GM12878 (cell line): Measurements from ENCODE around the gene PRDM7. TPM values are rescaled to one million over a fixed set of nuclear protein-coding genes. Genes with fewer than 3 reads are reported as not detected.

Experiments used
- ATAC-seq: fragments of 200-7000 bp; cut with Tn5 transposase; 3 replicates; pipeline ENCODE4 v1.9.1; 2020; ENCODE audit warnings: mild to moderate bottlenecking, moderate library complexity
- BruUV-seq: library from RNA; stranded (reverse); fragments of 400-500 nt; replicated peaks from 2 replicates; lab custom pipeline; 2021; lab: Mats Ljungman, UMichigan
- CTCF ChIA-PET: fragments of 300-600 bp; sonication (Branson Sonifier 250); formaldehyde crosslinking; extraction: SDS; loops from one replicate; lab custom pipeline; 2021; ENCODE audit warnings: inconsistent platforms; lab: Yijun Ruan, JAX
- POLR2A ChIA-PET: fragments of 350-600 bp; formaldehyde crosslinking; extraction: SDS; loops from one replicate; lab custom pipeline; 2021; ENCODE audit warnings: inconsistent platforms; lab: Charles Lee
- RAD21 ChIA-PET: fragments of 300-600 bp; sonication (Branson Sonifier 250); formaldehyde crosslinking; loops from one replicate; lab custom pipeline; 2023; ENCODE audit warnings: antibody characterized with exemption; ENCODE audit not compliant: unreplicated experiment; lab: Charles Lee
- SMC1A ChIA-PET: fragments of 300-600 bp; sonication (Branson Sonifier 250); formaldehyde crosslinking; loops from one replicate; lab custom pipeline; 2023; ENCODE audit not compliant: unreplicated experiment, uncharacterized antibody; lab: Charles Lee
- DNase-seq: peaks from one replicate; pipeline ENCODE4 v3.0.0-alpha.2; 2011; ENCODE audit warnings: low read depth, low spot score
- FAIRE-seq: peaks from 3 replicates; lab custom pipeline; 2011; peaks lifted over from hg19 to GRCh38; lab: Jason Lieb, UNC
- H2AFZ ChIP-seq: 2 replicates; pipeline ENCODE4 v1.6.0; 2011; ENCODE audit warnings: low read depth, low read length, control low read depth; ENCODE audit not compliant: control insufficient read depth
- H3K27ac ChIP-seq: 2 replicates; pipeline ENCODE4 v1.5.1; 2011; ENCODE audit warnings: control low read depth; ENCODE audit not compliant: control insufficient read depth, insufficient read depth
- H3K27me3 ChIP-seq, 2 experiments: replicated peaks in 1 of 2; 2 replicates each; pipeline versions ENCODE4 v1.6.0 to v1.6.1; 2011; ENCODE audit warnings: low read length in 1 of 2; ENCODE audit not compliant: control insufficient read depth in 2 of 2, insufficient read depth in 2 of 2
- H3K36me3 ChIP-seq, 2 experiments: 2 replicates each; pipeline ENCODE4 v1.5.1; 2011; ENCODE audit warnings: low read length in 1 of 2; ENCODE audit not compliant: control insufficient read depth in 2 of 2, insufficient read depth in 2 of 2
- H3K4me1 ChIP-seq: 2 replicates; pipeline ENCODE4 v1.6.1; 2011; ENCODE audit warnings: mild to moderate bottlenecking, low read length, moderate library complexity, mixed read lengths; ENCODE audit not compliant: control insufficient read depth, insufficient read depth
- H3K4me2 ChIP-seq: 2 replicates; pipeline ENCODE4 v1.6.0; 2011; ENCODE audit warnings: control low read depth; ENCODE audit not compliant: control insufficient read depth, insufficient read depth
- H3K4me3 ChIP-seq: fragments of 200-600 bp; sonication (generic); 2 replicates; pipeline ENCODE4 v1.5.1; 2016
- H3K79me2 ChIP-seq: 2 replicates; pipeline ENCODE4 v1.6.0; 2011; ENCODE audit warnings: low read length; ENCODE audit not compliant: control insufficient read depth, insufficient read depth
- H3K9ac ChIP-seq: 2 replicates; pipeline ENCODE4 v1.8.0; 2011; ENCODE audit warnings: low read length, control low read depth, mixed read lengths; ENCODE audit not compliant: control insufficient read depth, insufficient read depth
- H3K9me3 ChIP-seq: replicated peaks from 3 replicates; pipeline ENCODE4 v1.5.1; 2011; ENCODE audit warnings: mild to moderate bottlenecking, low read length; ENCODE audit not compliant: control insufficient read depth, insufficient read depth
- H4K20me1 ChIP-seq: 2 replicates; pipeline ENCODE4 v1.6.0; 2011; ENCODE audit not compliant: control insufficient read depth, insufficient read depth
- BACH1 ChIP-seq: fragments of 450-650 bp; IDR thresholded peaks from 2 replicates; pipeline ENCODE4 v1.6.1; 2017; ENCODE audit warnings: mild to moderate bottlenecking, borderline replicate concordance
- BRCA1 ChIP-seq: IDR thresholded peaks from 2 replicates; pipeline ENCODE4 v1.6.1; 2011; ENCODE audit warnings: low read depth, low read length, improper control_type of control experiment
- CREB1 ChIP-seq: IDR thresholded peaks from 2 replicates; pipeline ENCODE4 v1.6.1; 2012; ENCODE audit warnings: low read depth, mild to moderate bottlenecking, inconsistent platforms
- EED ChIP-seq: sonication (generic); IDR thresholded peaks from 2 replicates; pipeline ENCODE4 v1.6.1; 2016; ENCODE audit warnings: antibody characterized with exemption, low read depth
- FOS ChIP-seq: IDR thresholded peaks from 3 replicates; pipeline ENCODE4 v1.6.1; 2011; ENCODE audit warnings: borderline replicate concordance; ENCODE audit not compliant: insufficient read length; ENCODE audit errors: extremely low read depth
- HDAC6 ChIP-seq: fragments of 200-600 bp; sonication (generic); IDR thresholded peaks from one replicate; pipeline ENCODE4 v1.8.0; 2017; ENCODE audit warnings: antibody characterized with exemption; ENCODE audit not compliant: unreplicated experiment
- KAT2A ChIP-seq: conservative IDR thresholded peaks from 2 replicates; pipeline ENCODE4 v1.6.1; 2011; ENCODE audit warnings: low read depth, low read length; ENCODE audit not compliant: control insufficient read depth
- MTA2 ChIP-seq: fragments of 450-650 bp; IDR thresholded peaks from 2 replicates; pipeline ENCODE4 v1.6.1; 2016; ENCODE audit warnings: low read depth, mild to moderate bottlenecking, moderate library complexity
- PAX5 ChIP-seq: IDR thresholded peaks from 2 replicates; pipeline ENCODE4 v1.6.1; 2011; ENCODE audit warnings: low read depth, low read length, borderline replicate concordance
- PKNOX1 ChIP-seq: fragments of 450-650 bp; IDR thresholded peaks from 2 replicates; pipeline ENCODE4 v1.6.1; 2016; ENCODE audit warnings: mild to moderate bottlenecking
- POLR2A ChIP-seq: IDR thresholded peaks from 2 replicates; pipeline ENCODE4 v1.6.1; 2011; ENCODE audit warnings: low read depth, mild to moderate bottlenecking, low read length
- RB1 ChIP-seq: fragments of 450-650 bp; formaldehyde crosslinking; IDR thresholded peaks from 2 replicates; pipeline ENCODE4 v1.6.1; 2017; ENCODE audit warnings: mild to moderate bottlenecking, borderline replicate concordance
- RCOR1 ChIP-seq: conservative IDR thresholded peaks from 2 replicates; pipeline ENCODE4 v1.6.1; 2012; ENCODE audit warnings: low read depth, low read length, improper control_type of control experiment
- RELB ChIP-seq: fragments of 450-650 bp; IDR thresholded peaks from 2 replicates; pipeline ENCODE4 v1.6.1; 2017; ENCODE audit warnings: low read depth, mild to moderate bottlenecking, moderate library complexity
- RFX5 ChIP-seq: IDR thresholded peaks from 2 replicates; pipeline ENCODE4 v1.6.1; 2011; ENCODE audit warnings: low read depth, low read length, improper control_type of control experiment
- SREBF2 ChIP-seq: IDR thresholded peaks from 2 replicates; pipeline ENCODE4 v1.6.1; 2012; ENCODE audit warnings: mild to moderate bottlenecking, low read length
- WRNIP1 ChIP-seq: IDR thresholded peaks from 2 replicates; pipeline ENCODE4 v1.6.1; 2011; ENCODE audit warnings: low read depth, low read length, improper control_type of control experiment, borderline replicate concordance
- ZBTB40 ChIP-seq: fragments of 450-650 bp; IDR thresholded peaks from 2 replicates; pipeline ENCODE4 v1.6.1; 2016; ENCODE audit warnings: mild to moderate bottlenecking, moderate library complexity, borderline replicate concordance
- WGBS: methylation state at CpG from one replicate; pipeline ENCODE4 v1.1.6; 2016; ENCODE audit warnings: low lambda C conversion rate; ENCODE audit not compliant: insufficient replicate concordance, insufficient coverage; ENCODE audit errors: missing lambda C conversion rate; 5-methylcytosine and 5-hydroxymethylcytosine counted together
- in situ Hi-C: fragments of 300-500 bp; cut with MboI; formaldehyde crosslinking; loops from 9 replicates; pipeline ENCODE4 v1.14.3; 2018; ENCODE audit warnings: mixed read lengths
- intact Hi-C: fragments of 100-400 bp; cut with micrococcal nuclease; formaldehyde crosslinking; loops from one replicate; pipeline ENCODE4 v1.14.2; 2022; ENCODE audit not compliant: unreplicated experiment
- polyA plus RNA-seq, 11 experiments: library from polyadenylated mRNA; depleted of rRNA in 4 of 11; unstranded in 6 of 11; stranded (reverse) in 5 of 11; fragments of >200 nt; fragmentation: Nextera tagmentation in 4 of 11; fragmentation: Illumina TruSeq in 1 of 11; extraction: Ambion mirVana in 4 of 11; extraction: Trizol in 1 of 11; gene quantifications; 1 replicate in 1 of 11; 2 replicates in 10 of 11; pipeline versions ENCODE4 v1.2.1 to v1.2.3, GENCODE V29; 2011 to 2016; ENCODE audit warnings: inconsistent platforms in 2 of 11, missing spikeins in 2 of 11, low read depth in 1 of 11
- total RNA-seq, 4 experiments: library from RNA; depleted of rRNA in 3 of 4; stranded (reverse); fragments of >200 nt in 3 of 4; fragmentation: Illumina TruSeq in 1 of 4; extraction: Trizol in 1 of 4; gene quantifications; 2 replicates each; pipeline versions ENCODE4 v1.2.1 to v1.2.3, GENCODE V29; 2013 to 2021

PRDM7 gene
- total and polyA plus RNA-seq, 10 of the 15 experiments (the other 5 are each of a cell fraction or from before 2014, with no cell fraction given): not detected

- Histone ChIP-seq H3K27ac (no peak overlapping the region), H3K9me3 (no peaks in the 10 kb centered on the region), H3K9ac (no peak overlapping the region), H3K27me3 (peaks cover 5 to 7% of the 10 kb centered on the region in 2 experiments; a peak in 3 of 4 replicates), H3K4me3 (peak overlapping the region; percentile 55; the same call in 1 of the 2 replicates), H3K36me3 (no peaks in the 10 kb centered on the region), H2AFZ (peak overlapping the region; percentile 35), H3K79me2 (no peaks in the 10 kb centered on the region), H4K20me1 (no peaks in the 10 kb centered on the region), H3K4me2 (peak overlapping the region; percentile 61; the same call in 1 of the 2 replicates), H3K4me1 (no peaks in the 10 kb centered on the region)
- DNase-seq (peak; percentile 62), ATAC-seq (peak; percentile 90), FAIRE-seq (no peak)
- 18% methylated on average over 43 of the region's 57 CpGs for WGBS
- intact Hi-C loops (no loop called here), in situ Hi-C loops (no loop called here)
- CTCF ChIA-PET: interaction anchor here (0.8 kb wide), 1 partner anchor 59 kb away, joined by 3 read pairs; no protein-coding TSS in a partner anchor
- POLR2A ChIA-PET: no interaction called here
- SMC1A ChIA-PET: interaction anchor here (0.8 kb wide), 1 partner anchor 51 kb away, joined by 3 read pairs; no protein-coding TSS in a partner anchor
- RAD21 ChIA-PET: interaction anchor here (0.6 kb wide), 1 partner anchor 73 kb away, joined by 3 read pairs; no protein-coding TSS in a partner anchor
- no TSS peak for BruUV-seq
- TF ChIP-seq BRCA1 (peak; percentile 92), ZBTB40 (peak; percentile 59), POLR2A (peak; percentile 35; the same call in 1 of the 2 replicates), PAX5 (peak; percentile 18; the same call in 1 of the 2 replicates), HDAC6 (no peak), PKNOX1 (no peak), RELB (no peak), CREB1 (no peak), RB1 (no peak), FOS (no peak), WRNIP1 (no peak), RFX5 (no peak), RCOR1 (peak; percentile 97; the same call in 1 of the 2 replicates), EED (no peak), KAT2A (no peak), MTA2 (no peak), BACH1 (no peak), SREBF2 (no peak)
These were observed 54.7 kb downstream of the PRDM7 start for GRCh38 chr16:90022209-90023077.
